MG63 (cell line): ENCODE measurements around the gene PMM2. TPM values are rescaled to one million over a fixed set of nuclear protein-coding genes. Genes with fewer than 3 reads are reported as not detected.

Experiments used
- DNase-seq: peaks from one replicate; pipeline ENCODE4 v3.0.0-alpha.2; 2020
- H3K27me3 ChIP-seq: fragments of 250-450 bp; sonication (Bioruptor Pico); 2 replicates; pipeline ENCODE4 v1.5.1; 2020; ENCODE audit warnings: mild to moderate bottlenecking, moderate library complexity
- H3K36me3 ChIP-seq: fragments of 250-450 bp; sonication (Bioruptor Pico); 2 replicates; pipeline ENCODE4 v1.5.1; 2020; ENCODE audit warnings: mild to moderate bottlenecking, moderate library complexity
- H3K4me3 ChIP-seq: fragments of 250-450 bp; sonication (Bioruptor Pico); 2 replicates; pipeline ENCODE4 v1.5.1; 2020; ENCODE audit warnings: mild to moderate bottlenecking, moderate library complexity
- H3K9me3 ChIP-seq: fragments of 250-450 bp; sonication (Bioruptor Pico); 2 replicates; pipeline ENCODE4 v1.5.1; 2020; ENCODE audit warnings: mild to moderate bottlenecking, moderate library complexity
- total RNA-seq: library from RNA; depleted of rRNA; stranded (reverse); fragments of >200 nt; shearing (Covaris generic); gene quantifications from 2 replicates; pipeline ENCODE4 v1.2.3, GENCODE V29; 2014; ENCODE audit warnings: low replicate concordance

Gene PMM2
- total RNA-seq, 1 experiment from 2014 or later = 53.1 TPM

GRCh38 chr16:8806272-8806983, 8.8 kb downstream of the PMM2 start:
- peaks cover 98% of the 10 kb centered on the region for H3K36me3 ChIP-seq
- H3K4me3 ChIP-seq = no peak overlapping the region
- no peaks in the 10 kb centered on the region for H3K9me3 ChIP-seq
- no peak for DNase-seq
- H3K27me3 ChIP-seq = no peaks in the 10 kb centered on the region

- DNase-seq = no peak
- Histone ChIP-seq H3K9me3 (no peaks in the 10 kb centered on the region), H3K4me3 (no peak overlapping the region), H3K27me3 (no peaks in the 10 kb centered on the region), H3K36me3 (peaks cover 98% of the 10 kb centered on the region)
Measured at GRCh38 chr16:8807189-8807588, 9.6 kb downstream of the PMM2 start.

DNA sequence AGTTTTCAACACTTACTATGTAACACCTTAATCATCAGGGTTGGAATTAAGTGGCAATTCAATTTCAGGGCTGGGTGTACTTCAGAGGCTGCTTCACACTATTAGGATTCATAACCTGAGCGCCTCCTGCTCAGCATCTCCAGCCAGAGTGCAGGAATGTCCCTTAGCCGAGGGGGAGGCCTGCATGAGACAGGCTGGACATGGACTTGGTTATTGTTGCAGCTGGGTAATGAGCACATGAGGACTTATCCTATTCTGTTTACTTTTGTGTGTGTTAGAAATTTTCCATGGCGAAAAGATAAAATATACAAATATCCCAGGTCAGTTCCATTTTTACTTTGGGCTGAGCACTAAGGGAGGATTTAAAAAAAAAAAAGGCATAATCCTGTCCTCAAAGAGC, 10.4 kb downstream of the PMM2 start:
- no peak overlapping the region for H3K4me3 ChIP-seq
- H3K36me3 ChIP-seq = peaks cover 98% of the 10 kb centered on the region
- H3K9me3 ChIP-seq = no peaks in the 10 kb centered on the region
- H3K27me3 ChIP-seq = no peaks in the 10 kb centered on the region
- no peak for DNase-seq

- H3K9me3 ChIP-seq = no peaks in the 10 kb centered on the region
- peaks cover 96% of the 10 kb centered on the region for H3K36me3 ChIP-seq
- no peak overlapping the region for H3K4me3 ChIP-seq
- H3K27me3 ChIP-seq = no peaks in the 10 kb centered on the region
- no peak for DNase-seq
Measured at GRCh38 chr16:8808613-8809353, 11.1 kb downstream of the PMM2 start.

- DNase-seq = no peak
- Histone ChIP-seq H3K36me3 (peaks cover 98% of the 10 kb centered on the region), H3K9me3 (no peaks in the 10 kb centered on the region)
Measured at GRCh38 chr16:8812162-8812843, 14.7 kb downstream of the PMM2 start.

GRCh38 chr16:8814095-8814806, 16.6 kb downstream of the PMM2 start:
- H3K9me3 ChIP-seq = no peaks in the 10 kb centered on the region
- peaks cover 95% of the 10 kb centered on the region for H3K36me3 ChIP-seq
- no peaks in the 10 kb centered on the region for H3K27me3 ChIP-seq
- no peak for DNase-seq
- no peak overlapping the region for H3K4me3 ChIP-seq

More at GRCh38 chr16:8812162-8812843, 14.7 kb downstream of the PMM2 start:
- no peaks in the 10 kb centered on the region for H3K27me3 ChIP-seq
- no peak overlapping the region for H3K4me3 ChIP-seq

DNA sequence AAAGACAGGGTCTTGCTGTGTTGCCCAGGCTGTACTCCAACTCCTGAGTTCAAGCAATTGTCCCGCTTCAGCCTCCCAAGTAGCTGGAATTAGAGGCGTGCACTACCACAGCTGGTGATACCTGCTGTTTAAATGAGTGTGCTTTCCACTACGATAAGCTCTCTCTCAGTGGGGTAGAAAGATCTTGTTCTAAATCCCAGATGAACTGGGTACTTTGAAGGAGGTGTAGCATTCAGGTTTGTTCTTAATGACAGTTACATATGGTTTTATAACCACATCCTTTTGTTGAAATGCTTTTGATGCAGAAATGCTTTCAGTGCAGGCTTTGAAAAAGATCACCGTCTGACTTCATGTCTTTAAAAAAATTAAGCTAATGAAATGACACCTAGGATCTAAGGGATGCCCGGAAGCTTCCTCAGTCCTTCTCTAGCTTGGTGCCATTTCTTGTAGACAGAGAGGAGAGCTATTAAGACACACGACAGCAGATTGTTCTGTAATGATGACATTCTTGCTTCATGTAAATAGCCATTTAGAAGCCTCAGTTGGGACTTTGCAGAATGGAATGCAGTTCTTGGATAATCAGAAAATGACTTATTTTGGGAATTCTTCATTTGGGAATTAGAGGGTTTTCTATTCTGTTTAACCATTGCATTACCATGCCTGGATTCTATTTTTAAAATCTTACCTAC, 19.5 kb downstream of the PMM2 start:
- no peaks in the 10 kb centered on the region for H3K9me3 ChIP-seq
- DNase-seq = no peak
- H3K4me3 ChIP-seq = no peak overlapping the region
- peaks cover 92% of the 10 kb centered on the region for H3K36me3 ChIP-seq
- H3K27me3 ChIP-seq = no peaks in the 10 kb centered on the region

- Histone ChIP-seq H3K4me3 (no peak overlapping the region), H3K9me3 (no peaks in the 10 kb centered on the region), H3K36me3 (peaks cover 93% of the 10 kb centered on the region), H3K27me3 (no peaks in the 10 kb centered on the region)
- DNase-seq = no peak
Measured at GRCh38 chr16:8818504-8819270, 21.0 kb downstream of the PMM2 start.

DNA sequence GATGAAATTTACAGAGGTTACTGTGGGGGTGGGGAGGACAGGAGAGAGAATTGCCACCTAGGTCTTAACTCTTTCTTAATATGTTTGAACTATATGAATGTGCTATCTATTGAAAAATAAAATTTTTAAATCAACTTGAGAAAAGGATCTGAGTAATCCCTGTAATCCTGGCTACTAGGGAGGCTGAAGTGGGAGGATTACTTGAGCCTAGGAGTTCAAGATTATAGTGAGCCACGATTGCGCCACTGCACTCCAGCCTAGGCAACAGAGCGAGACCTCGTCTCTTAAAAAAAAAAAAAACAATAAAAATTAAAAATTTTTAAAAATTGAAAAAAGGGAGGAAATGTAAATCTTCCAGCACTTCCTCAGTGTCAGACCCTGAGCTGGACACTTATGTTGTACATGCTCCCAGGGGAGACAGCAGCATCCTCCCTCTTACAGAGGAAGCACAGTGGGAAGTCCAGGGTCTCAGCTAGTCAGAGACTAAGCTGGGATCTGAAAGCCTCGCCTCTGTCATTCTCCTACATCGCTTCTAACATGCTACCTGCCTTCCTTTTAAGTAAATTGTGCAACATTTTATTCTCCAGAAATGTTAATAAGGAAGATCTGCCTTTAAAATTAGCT, 21.9 kb downstream of the PMM2 start:
- H3K36me3 ChIP-seq = peaks cover 94% of the 10 kb centered on the region
- no peaks in the 10 kb centered on the region for H3K27me3 ChIP-seq
- H3K9me3 ChIP-seq = no peaks in the 10 kb centered on the region
- DNase-seq = no peak
- no peak overlapping the region for H3K4me3 ChIP-seq

GRCh38 chr16:8822403-8822802, 24.8 kb downstream of the PMM2 start:
- DNase-seq = no peak
- Histone ChIP-seq H3K9me3 (no peaks in the 10 kb centered on the region), H3K36me3 (peaks cover 89% of the 10 kb centered on the region), H3K4me3 (no peak overlapping the region), H3K27me3 (no peaks in the 10 kb centered on the region)

DNA sequence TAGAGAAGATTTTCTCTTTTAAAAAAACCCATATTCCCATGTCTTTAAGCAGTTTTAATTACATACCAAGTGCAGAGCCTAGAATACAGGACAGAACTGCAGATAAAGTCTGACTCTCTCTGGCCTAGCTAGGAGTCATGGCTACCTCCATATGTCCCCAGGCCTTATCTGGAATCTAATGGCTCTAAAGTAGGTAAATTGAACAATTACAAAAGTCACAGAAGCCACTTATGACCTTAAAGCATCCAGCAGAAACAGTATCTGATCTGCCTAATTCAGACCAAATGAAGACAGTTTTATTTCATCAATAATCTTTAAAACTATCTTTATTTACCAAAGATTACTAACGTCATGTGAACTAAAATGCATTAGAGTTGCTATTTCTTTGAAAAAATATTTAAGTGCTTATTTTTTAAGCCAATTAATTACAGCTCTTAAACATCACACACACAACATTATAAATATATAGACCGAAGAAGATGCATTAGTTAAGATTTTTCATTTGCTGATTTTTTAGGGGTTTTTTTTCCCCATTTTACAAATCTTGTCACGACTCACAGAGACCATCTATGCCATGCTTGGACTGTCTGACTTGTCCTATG, 28.7 kb downstream of the PMM2 start:
- no peaks in the 10 kb centered on the region for H3K27me3 ChIP-seq
- no peak for DNase-seq
- H3K4me3 ChIP-seq = no peak overlapping the region
- H3K36me3 ChIP-seq = peaks cover 90% of the 10 kb centered on the region
- H3K9me3 ChIP-seq = no peaks in the 10 kb centered on the region

- DNase-seq = no peak
- Histone ChIP-seq H3K4me3 (no peak overlapping the region), H3K36me3 (peaks cover 82% of the 10 kb centered on the region), H3K27me3 (no peaks in the 10 kb centered on the region), H3K9me3 (no peaks in the 10 kb centered on the region)
Measured at GRCh38 chr16:8828541-8829165, 31.0 kb downstream of the PMM2 start.

GRCh38 chr16:8831450-8831849, 33.8 kb downstream of the PMM2 start:
- Histone ChIP-seq H3K9me3 (no peaks in the 10 kb centered on the region), H3K27me3 (no peaks in the 10 kb centered on the region), H3K4me3 (no peak overlapping the region), H3K36me3 (peaks cover 56% of the 10 kb centered on the region)
- no peak for DNase-seq

GRCh38 chr16:8831871-8832716, 34.5 kb downstream of the PMM2 start:
- peaks cover 50% of the 10 kb centered on the region for H3K36me3 ChIP-seq
- DNase-seq = no peak
- H3K4me3 ChIP-seq = no peak overlapping the region
- H3K9me3 ChIP-seq = no peaks in the 10 kb centered on the region
- no peaks in the 10 kb centered on the region for H3K27me3 ChIP-seq
